ENCODE measurements around the gene PSMG4. TPM values are rescaled to one million over a fixed set of nuclear protein-coding genes. Genes with fewer than 3 reads are reported as not detected.

Gene PSMG4
- total and polyA plus RNA-seq, 4 donors, result 14.0 to 69.7 (median 20.4) TPM

DNA sequence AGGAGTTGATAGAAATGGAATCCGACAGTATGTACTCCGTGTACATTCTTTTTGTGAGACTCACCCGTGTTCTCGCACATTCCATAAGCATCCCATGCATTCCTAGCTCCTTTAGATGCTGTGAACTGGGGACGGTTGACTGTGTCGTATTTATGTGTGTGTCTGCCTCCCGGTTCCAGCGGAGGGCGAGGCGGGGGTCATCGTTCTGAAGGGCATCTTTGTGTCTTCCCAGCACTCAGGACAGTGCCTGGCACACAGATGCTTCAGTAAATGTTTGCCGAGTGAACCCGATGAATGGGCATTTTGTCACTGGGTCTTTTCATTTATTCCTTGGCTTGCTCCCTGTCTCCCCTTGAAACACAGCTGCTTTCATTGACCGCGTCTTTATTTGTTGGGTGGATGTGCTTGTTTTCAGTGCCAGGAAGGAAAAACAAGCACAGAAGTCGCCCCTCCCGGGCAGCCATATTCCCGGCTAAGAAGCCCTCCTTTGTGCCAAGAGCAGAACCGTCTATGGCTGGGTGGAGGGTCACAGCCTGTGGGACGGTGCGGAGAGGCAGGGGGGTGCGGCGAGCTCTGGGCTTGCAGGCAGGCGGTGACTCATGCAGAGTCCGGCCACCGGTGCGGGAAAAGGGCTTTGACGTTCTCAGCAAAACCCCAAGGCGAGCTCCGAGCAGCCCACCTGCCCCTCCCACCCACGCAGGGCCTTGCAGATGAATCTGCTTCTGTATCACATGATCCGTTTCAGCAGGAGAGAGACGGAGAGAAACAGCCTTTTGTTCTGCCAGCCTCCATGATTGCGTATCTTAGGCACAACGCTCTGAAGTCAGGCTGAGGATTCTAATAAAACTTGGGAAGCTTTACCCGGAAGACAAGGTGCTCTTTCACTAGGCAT lies 11.2 kb upstream of the PSMG4 start:
- Histone ChIP-seq H3K4me3 (no peak overlapping the region), H3K9ac (ENCODE audit: insufficient read depth in 1 of 2, low read length in 2 of 2) (peak overlapping the region in 1 of 2 donors; percentile 3), H3K4me1 (ENCODE audit: control insufficient read depth in 5 of 5, insufficient read depth in 5 of 5, low read length in 5 of 5) (peaks cover 0 to 6% (median 0%) of the 10 kb centered on the region in 5 donors)

DNA sequence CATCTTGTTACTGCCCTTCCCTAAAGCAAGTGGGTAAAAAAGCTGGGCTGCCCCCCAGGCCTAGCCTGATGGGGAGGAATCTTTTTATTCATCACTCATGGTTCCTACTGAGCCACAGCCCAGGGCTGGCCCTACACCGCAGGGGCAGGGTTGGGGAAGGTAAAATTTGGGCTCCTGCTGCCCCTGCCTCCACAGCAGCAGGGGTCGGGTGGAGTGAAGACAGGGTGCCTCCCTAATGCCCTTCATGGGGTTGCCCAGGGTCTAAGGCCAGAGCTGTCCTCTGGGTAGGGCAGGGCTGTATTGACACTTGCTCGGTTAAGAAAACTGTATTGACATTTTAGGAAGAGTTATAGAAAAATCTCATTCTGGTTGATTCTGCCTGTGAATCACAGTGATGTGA lies 8.9 kb upstream of the PSMG4 start:
- TF ChIP-seq, protein P1, sequence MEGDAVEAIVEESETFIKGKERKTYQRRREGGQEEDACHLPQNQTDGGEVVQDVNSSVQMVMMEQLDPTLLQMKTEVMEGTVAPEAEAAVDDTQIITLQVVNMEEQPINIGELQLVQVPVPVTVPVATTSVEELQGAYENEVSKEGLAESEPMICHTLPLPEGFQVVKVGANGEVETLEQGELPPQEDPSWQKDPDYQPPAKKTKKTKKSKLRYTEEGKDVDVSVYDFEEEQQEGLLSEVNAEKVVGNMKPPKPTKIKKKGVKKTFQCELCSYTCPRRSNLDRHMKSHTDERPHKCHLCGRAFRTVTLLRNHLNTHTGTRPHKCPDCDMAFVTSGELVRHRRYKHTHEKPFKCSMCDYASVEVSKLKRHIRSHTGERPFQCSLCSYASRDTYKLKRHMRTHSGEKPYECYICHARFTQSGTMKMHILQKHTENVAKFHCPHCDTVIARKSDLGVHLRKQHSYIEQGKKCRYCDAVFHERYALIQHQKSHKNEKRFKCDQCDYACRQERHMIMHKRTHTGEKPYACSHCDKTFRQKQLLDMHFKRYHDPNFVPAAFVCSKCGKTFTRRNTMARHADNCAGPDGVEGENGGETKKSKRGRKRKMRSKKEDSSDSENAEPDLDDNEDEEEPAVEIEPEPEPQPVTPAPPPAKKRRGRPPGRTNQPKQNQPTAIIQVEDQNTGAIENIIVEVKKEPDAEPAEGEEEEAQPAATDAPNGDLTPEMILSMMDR (IDR thresholded peaks at IDR 0.05; ENCODE audit: control extremely low read depth, extremely low read depth), result no peak
- H3K9me3 ChIP-seq (ENCODE audit: control insufficient read depth in 4 of 4, insufficient read depth in 3 of 4, low read length in 3 of 4), result no peaks in the 10 kb centered on the region
- H3K27ac ChIP-seq (ENCODE audit: low read depth in 1 of 2, low read length in 1 of 2), result no peak overlapping the region
- H3K9ac ChIP-seq (ENCODE audit: insufficient read depth in 1 of 2, low read length in 2 of 2), result no peak overlapping the region
- H3K36me3 ChIP-seq (ENCODE audit: control insufficient read depth in 4 of 4, insufficient read depth in 4 of 4, low read length in 4 of 4), result no peaks in the 10 kb centered on the region
- 93 to 100% methylated on average over 3 of the region's 3 CpGs for WGBS, 2 donors
- no peak overlapping the region for H3K4me3 ChIP-seq
- no peak for DNase-seq
- ATAC-seq (ENCODE audit: insufficient read depth, low FRiP score), result no peak
- H3K27me3 ChIP-seq (ENCODE audit: control insufficient read depth in 3 of 3, insufficient read depth in 3 of 3, low read length in 2 of 3), result no peaks in the 10 kb centered on the region
- H3K4me1 ChIP-seq (ENCODE audit: control insufficient read depth in 5 of 5, insufficient read depth in 5 of 5, low read length in 5 of 5), result peaks cover 0 to 6% (median 0%) of the 10 kb centered on the region in 5 donors

More for the DNA sequence above, 11.2 kb upstream of the PSMG4 start:
- WGBS, 2 donors, result 43 to 57% methylated on average over 36 of the region's 36 CpGs
- Histone ChIP-seq H3K27me3 (ENCODE audit: control insufficient read depth in 3 of 3, insufficient read depth in 3 of 3, low read length in 2 of 3) (no peaks in the 10 kb centered on the region), H3K9me3 (ENCODE audit: control insufficient read depth in 4 of 4, insufficient read depth in 3 of 4, low read length in 3 of 4) (no peaks in the 10 kb centered on the region), H3K36me3 (ENCODE audit: control insufficient read depth in 4 of 4, insufficient read depth in 4 of 4, low read length in 4 of 4) (no peaks in the 10 kb centered on the region), H3K27ac (ENCODE audit: low read depth in 1 of 2, low read length in 1 of 2) (no peak overlapping the region)
- TF ChIP-seq, protein P1 (IDR thresholded peaks at IDR 0.05; ENCODE audit: control extremely low read depth, extremely low read depth), result no peak
- peak; percentile 63 to 69 (median 65) for DNase-seq
- no peak for ATAC-seq (ENCODE audit: insufficient read depth, low FRiP score)

DNA sequence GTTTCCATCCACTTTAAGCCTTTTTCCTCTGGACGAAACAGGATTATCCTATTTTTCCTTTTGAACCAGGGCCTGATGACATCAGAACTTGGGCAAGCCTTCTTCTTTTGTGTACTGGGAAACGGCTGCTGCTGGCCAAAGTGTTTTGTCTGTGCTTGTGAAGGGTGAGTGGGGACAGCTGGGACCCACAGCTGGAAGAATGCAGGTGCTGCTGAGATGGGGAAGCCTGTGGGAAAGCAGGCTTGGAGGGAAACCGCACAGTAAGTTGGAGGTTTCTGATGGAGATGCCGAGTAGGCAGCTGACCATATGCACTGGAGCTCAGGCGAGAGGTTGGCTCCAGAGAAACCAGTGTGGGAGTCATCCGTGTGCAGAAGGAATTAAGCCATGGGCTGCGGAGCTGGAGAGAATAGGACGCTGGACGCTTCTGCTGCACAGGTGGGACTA lies 8.5 kb upstream of the PSMG4 start:
- peaks cover 0 to 6% (median 0%) of the 10 kb centered on the region in 5 donors for H3K4me1 ChIP-seq (ENCODE audit: control insufficient read depth in 5 of 5, insufficient read depth in 5 of 5, low read length in 5 of 5)
- WGBS, 2 donors, result 86 to 93% methylated on average over 9 of the region's 9 CpGs
- H3K9ac ChIP-seq (ENCODE audit: insufficient read depth in 1 of 2, low read length in 2 of 2), result no peak overlapping the region
- no peaks in the 10 kb centered on the region for H3K9me3 ChIP-seq (ENCODE audit: control insufficient read depth in 4 of 4, insufficient read depth in 3 of 4, low read length in 3 of 4)
- peak in 2 of 3 donors; percentile 44 to 64 for DNase-seq
- H3K27ac ChIP-seq (ENCODE audit: low read depth in 1 of 2, low read length in 1 of 2), result no peak overlapping the region
- ATAC-seq (ENCODE audit: insufficient read depth, low FRiP score), result no peak
- no peaks in the 10 kb centered on the region for H3K36me3 ChIP-seq (ENCODE audit: control insufficient read depth in 4 of 4, insufficient read depth in 4 of 4, low read length in 4 of 4)
- TF ChIP-seq, protein P1 (IDR thresholded peaks at IDR 0.05; ENCODE audit: control extremely low read depth, extremely low read depth), result no peak
- H3K4me3 ChIP-seq, result no peak overlapping the region
- no peaks in the 10 kb centered on the region for H3K27me3 ChIP-seq (ENCODE audit: control insufficient read depth in 3 of 3, insufficient read depth in 3 of 3, low read length in 2 of 3)

Data from lung (tissue), 12 donors.